K562 (cell line): ENCODE measurements around the gene UQCR11. TPM values are rescaled to one million over a fixed set of nuclear protein-coding genes. Genes with fewer than 3 reads are reported as not detected.

Experiments
- CREM ChIP-seq: IDR thresholded peaks from 2 replicates; pipeline ENCODE4 v1.6.1; 2014; ENCODE audit warnings: antibody characterized with exemption, low read depth
- GTF2B ChIP-seq: IDR thresholded peaks from 2 replicates; pipeline ENCODE4 v1.6.1; 2011; ENCODE audit not compliant: insufficient read length; ENCODE audit errors: extremely low read depth
- HNRNPUL1 ChIP-seq: fragments of 200-400 bp; formaldehyde crosslinking; IDR thresholded peaks from 2 replicates; pipeline ENCODE4 v1.6.1; 2017; ENCODE audit warnings: low read length
- ID3 ChIP-seq, 2 experiments: fragments of 250-450 bp in 1 of 2; fragments of 450-650 bp in 1 of 2; sonication (Bioruptor Pico) in 1 of 2; IDR thresholded peaks; 2 replicates each; pipeline versions ENCODE4 v1.6.1 to v1.8.0; 2016 to 2021; ENCODE audit warnings: mild to moderate bottlenecking in 2 of 2, moderate library complexity in 2 of 2, missing compliant biosample characterization in 1 of 2, missing genetic modification characterization in 1 of 2
- LEF1 ChIP-seq: fragments of 450-650 bp; IDR thresholded peaks from 2 replicates; pipeline ENCODE4 v1.6.1; 2016; ENCODE audit warnings: mild to moderate bottlenecking
- MAFK ChIP-seq: IDR thresholded peaks from 2 replicates; pipeline ENCODE4 v1.6.1; 2011; ENCODE audit warnings: low read length, improper control_type of control experiment
- MNT ChIP-seq, 2 experiments: fragments of 450-650 bp; conservative IDR thresholded peaks; 2 replicates each; pipeline ENCODE4 v1.6.1; 2017; ENCODE audit warnings: mild to moderate bottlenecking in 2 of 2, moderate library complexity in 2 of 2
- NFIC ChIP-seq: fragments of 450-650 bp; IDR thresholded peaks from 2 replicates; pipeline ENCODE4 v1.6.1; 2017; ENCODE audit warnings: mild to moderate bottlenecking, inconsistent platforms
- NFYB ChIP-seq: IDR thresholded peaks from 2 replicates; pipeline ENCODE4 v1.6.1; 2011; ENCODE audit warnings: mild to moderate bottlenecking, moderate library complexity; ENCODE audit not compliant: insufficient read length; ENCODE audit errors: extremely low read depth
- POLR2AphosphoS5 ChIP-seq: IDR thresholded peaks from 2 replicates; pipeline ENCODE4 v1.6.1; 2011; ENCODE audit warnings: mild to moderate bottlenecking, low read depth, low read length, moderate library complexity; ENCODE audit not compliant: control insufficient read depth, insufficient read depth
- SIN3A ChIP-seq, 2 experiments: fragments of 150-350 bp in 1 of 2; IDR thresholded peaks; 2 replicates each; pipeline ENCODE4 v1.6.1; 2011 to 2016; ENCODE audit warnings: borderline replicate concordance in 2 of 2, low read depth in 2 of 2, low read length in 2 of 2, mild to moderate bottlenecking in 2 of 2, moderate library complexity in 2 of 2; ENCODE audit not compliant: control insufficient read depth in 1 of 2
- TAF1 ChIP-seq: IDR thresholded peaks from 2 replicates; pipeline ENCODE4 v1.6.1; 2011; ENCODE audit warnings: mild to moderate bottlenecking, low read length, moderate library complexity; ENCODE audit not compliant: insufficient read depth, control insufficient read depth, severe bottlenecking; ENCODE audit errors: extremely low read depth
- ZNF165 ChIP-seq: fragments of 250-450 bp; sonication (Bioruptor Pico); IDR thresholded peaks from 2 replicates; pipeline ENCODE4 v1.4.0; 2020; ENCODE audit warnings: borderline replicate concordance
- ZNF23 ChIP-seq: fragments of 250-450 bp; sonication (Bioruptor Pico); IDR thresholded peaks from 2 replicates; pipeline ENCODE4 v1.4.0; 2020; ENCODE audit warnings: mild to moderate bottlenecking
- polyA plus RNA-seq, 8 experiments: library from polyadenylated mRNA; depleted of rRNA in 4 of 8; stranded (reverse) in 5 of 8; unstranded in 3 of 8; fragments of >200 nt; fragmentation: Nextera tagmentation in 2 of 8; fragmentation: Illumina TruSeq in 1 of 8; extraction: Ambion mirVana in 2 of 8; extraction: Trizol in 1 of 8; gene quantifications; 2 replicates each; pipeline versions ENCODE4 v1.2.1 to v1.2.3, GENCODE V29; 2011 to 2014; ENCODE audit warnings: inconsistent platforms in 1 of 8, missing spikeins in 1 of 8
- total RNA-seq, 7 experiments: library from RNA; depleted of rRNA in 6 of 7; stranded (reverse); fragments of >200 nt in 6 of 7; fragmentation: Illumina TruSeq in 2 of 7; extraction: Trizol in 2 of 7; gene quantifications; 2 replicates each; pipeline versions ENCODE4 v1.2.1 to v1.2.3, GENCODE V29; 2011 to 2021; ENCODE audit warnings: low replicate concordance in 1 of 7
- TF ChIP-seq, protein P1 (sequence below): IDR thresholded peaks from 2 replicates; pipeline ENCODE4 v1.6.1; 2011; ENCODE audit warnings: borderline replicate concordance, low read depth, mild to moderate bottlenecking, moderate library complexity, low read length; ENCODE audit not compliant: insufficient read depth, poor library complexity, severe bottlenecking
- TF ChIP-seq, protein P2 (sequence below), 2 experiments: fragments of 450-650 bp; IDR thresholded peaks; 2 replicates each; pipeline ENCODE4 v1.6.1; 2018; ENCODE audit warnings: mild to moderate bottlenecking in 2 of 2, low read depth in 1 of 2; ENCODE audit not compliant: partially characterized antibody in 2 of 2

The UQCR11 gene
- total and polyA plus RNA-seq, 9 of the 15 experiments (the other 6 are each of a cell fraction or from before 2014, with no cell fraction given), result 57.6 to 394 (median 259) TPM

- TF ChIP-seq TAF1 (peak; percentile 17), GTF2B (no peak), NFYB (no peak), ID3 (CRISPR knock-in tag; IDR thresholded peaks at IDR 0.05) (no peak), ID3 (tag; IDR thresholded peaks at IDR 0.05) (no peak), MAFK (no peak), NFIC (no peak), MNT (conservative IDR thresholded peaks at IDR 0.05) (peak in 1 of 2 experiments; percentile 12; a peak in 1 of 4 replicates), SIN3A (IDR thresholded peaks at IDR 0.05; ENCODE audit: borderline replicate concordance in 2 of 2, control insufficient read depth in 1 of 2, low read depth in 2 of 2, low read length in 2 of 2) (no peak; a peak in 1 of 4 replicates), CREM (no peak), HNRNPUL1 (peak; percentile 52; the same call in 1 of the 2 replicates), POLR2AphosphoS5 (peak; percentile 57; the same call in 1 of the 2 replicates), ZNF165 (CRISPR knock-in tag) (no peak), ZNF23 (CRISPR knock-in tag) (no peak), LEF1 (0 out of 2 replicates have a peak, but pooled peaks have one; percentile 28)
- TF ChIP-seq, protein P1, sequence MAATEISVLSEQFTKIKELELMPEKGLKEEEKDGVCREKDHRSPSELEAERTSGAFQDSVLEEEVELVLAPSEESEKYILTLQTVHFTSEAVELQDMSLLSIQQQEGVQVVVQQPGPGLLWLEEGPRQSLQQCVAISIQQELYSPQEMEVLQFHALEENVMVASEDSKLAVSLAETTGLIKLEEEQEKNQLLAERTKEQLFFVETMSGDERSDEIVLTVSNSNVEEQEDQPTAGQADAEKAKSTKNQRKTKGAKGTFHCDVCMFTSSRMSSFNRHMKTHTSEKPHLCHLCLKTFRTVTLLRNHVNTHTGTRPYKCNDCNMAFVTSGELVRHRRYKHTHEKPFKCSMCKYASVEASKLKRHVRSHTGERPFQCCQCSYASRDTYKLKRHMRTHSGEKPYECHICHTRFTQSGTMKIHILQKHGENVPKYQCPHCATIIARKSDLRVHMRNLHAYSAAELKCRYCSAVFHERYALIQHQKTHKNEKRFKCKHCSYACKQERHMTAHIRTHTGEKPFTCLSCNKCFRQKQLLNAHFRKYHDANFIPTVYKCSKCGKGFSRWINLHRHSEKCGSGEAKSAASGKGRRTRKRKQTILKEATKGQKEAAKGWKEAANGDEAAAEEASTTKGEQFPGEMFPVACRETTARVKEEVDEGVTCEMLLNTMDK, result peak; percentile 28
- TF ChIP-seq, protein P2, sequence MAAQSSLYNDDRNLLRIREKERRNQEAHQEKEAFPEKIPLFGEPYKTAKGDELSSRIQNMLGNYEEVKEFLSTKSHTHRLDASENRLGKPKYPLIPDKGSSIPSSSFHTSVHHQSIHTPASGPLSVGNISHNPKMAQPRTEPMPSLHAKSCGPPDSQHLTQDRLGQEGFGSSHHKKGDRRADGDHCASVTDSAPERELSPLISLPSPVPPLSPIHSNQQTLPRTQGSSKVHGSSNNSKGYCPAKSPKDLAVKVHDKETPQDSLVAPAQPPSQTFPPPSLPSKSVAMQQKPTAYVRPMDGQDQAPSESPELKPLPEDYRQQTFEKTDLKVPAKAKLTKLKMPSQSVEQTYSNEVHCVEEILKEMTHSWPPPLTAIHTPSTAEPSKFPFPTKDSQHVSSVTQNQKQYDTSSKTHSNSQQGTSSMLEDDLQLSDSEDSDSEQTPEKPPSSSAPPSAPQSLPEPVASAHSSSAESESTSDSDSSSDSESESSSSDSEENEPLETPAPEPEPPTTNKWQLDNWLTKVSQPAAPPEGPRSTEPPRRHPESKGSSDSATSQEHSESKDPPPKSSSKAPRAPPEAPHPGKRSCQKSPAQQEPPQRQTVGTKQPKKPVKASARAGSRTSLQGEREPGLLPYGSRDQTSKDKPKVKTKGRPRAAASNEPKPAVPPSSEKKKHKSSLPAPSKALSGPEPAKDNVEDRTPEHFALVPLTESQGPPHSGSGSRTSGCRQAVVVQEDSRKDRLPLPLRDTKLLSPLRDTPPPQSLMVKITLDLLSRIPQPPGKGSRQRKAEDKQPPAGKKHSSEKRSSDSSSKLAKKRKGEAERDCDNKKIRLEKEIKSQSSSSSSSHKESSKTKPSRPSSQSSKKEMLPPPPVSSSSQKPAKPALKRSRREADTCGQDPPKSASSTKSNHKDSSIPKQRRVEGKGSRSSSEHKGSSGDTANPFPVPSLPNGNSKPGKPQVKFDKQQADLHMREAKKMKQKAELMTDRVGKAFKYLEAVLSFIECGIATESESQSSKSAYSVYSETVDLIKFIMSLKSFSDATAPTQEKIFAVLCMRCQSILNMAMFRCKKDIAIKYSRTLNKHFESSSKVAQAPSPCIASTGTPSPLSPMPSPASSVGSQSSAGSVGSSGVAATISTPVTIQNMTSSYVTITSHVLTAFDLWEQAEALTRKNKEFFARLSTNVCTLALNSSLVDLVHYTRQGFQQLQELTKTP (IDR thresholded peaks at IDR 0.05; ENCODE audit: low read depth in 1 of 2, partially characterized antibody in 2 of 2), result no peak
These were observed 14.4 kb downstream of the UQCR11 start (continued) for GRCh38 chr19:1590641-1591397.
